Lower lobe of right lung (tissue), 2 donors: ENCODE results near the gene HOXD8. TPM values are rescaled to one million over a fixed set of nuclear protein-coding genes. Genes with fewer than 3 reads are reported as not detected.

Source experiments
- ATAC-seq, 2 donors: fragments of 200-7000 bp; cut with Tn5 transposase; one replicate each; pipeline ENCODE4 v1.9.1; 2020 to 2022; ENCODE audit warnings: mild to moderate bottlenecking in 2 of 2, moderate library complexity in 2 of 2
- DNase-seq: peaks from one replicate; pipeline ENCODE4 v3.0.0-alpha.2; 2020
- H3K27ac ChIP-seq: fragments of 200-600 bp; one replicate; pipeline ENCODE4 v1.8.0; 2022
- H3K27me3 ChIP-seq: fragments of 200-600 bp; one replicate; pipeline ENCODE4 v1.8.0; 2022; ENCODE audit warnings: low read depth
- H3K36me3 ChIP-seq: fragments of 200-600 bp; one replicate; pipeline ENCODE4 v1.8.0; 2022; ENCODE audit warnings: mild to moderate bottlenecking
- H3K4me1 ChIP-seq: fragments of 200-600 bp; one replicate; pipeline ENCODE4 v1.8.0; 2022
- H3K4me3 ChIP-seq: fragments of 200-600 bp; one replicate; pipeline ENCODE4 v1.8.0; 2022; ENCODE audit warnings: mild to moderate bottlenecking
- H3K9me3 ChIP-seq: fragments of 200-600 bp; one replicate; pipeline ENCODE4 v1.8.0; 2022
- CTCF ChIP-seq: fragments of 200-600 bp; IDR thresholded peaks from one replicate; pipeline ENCODE4 v1.8.0; 2022; ENCODE audit warnings: antibody characterized with exemption, mild to moderate bottlenecking
- intact Hi-C: fragments of 100-400 bp; cut with DNase I; formaldehyde crosslinking; loops from one replicate; pipeline ENCODE4 v1.11.0; 2022
- total RNA-seq: library from RNA; stranded (reverse); fragmentation: NEBNext Ultra II Directional; extraction: Animal tissue kit (Norgen Biotek cat#: 25700); gene quantifications from one replicate; pipeline ENCODE4 v1.2.1, GENCODE V29; 2021
- donor health status: DM: no; HTN: yes; CAD: no; lungs with severe emphysema.

HOXD8 gene
- total RNA-seq, 1 donor from 2014 or later: 2.3 TPM

DNA sequence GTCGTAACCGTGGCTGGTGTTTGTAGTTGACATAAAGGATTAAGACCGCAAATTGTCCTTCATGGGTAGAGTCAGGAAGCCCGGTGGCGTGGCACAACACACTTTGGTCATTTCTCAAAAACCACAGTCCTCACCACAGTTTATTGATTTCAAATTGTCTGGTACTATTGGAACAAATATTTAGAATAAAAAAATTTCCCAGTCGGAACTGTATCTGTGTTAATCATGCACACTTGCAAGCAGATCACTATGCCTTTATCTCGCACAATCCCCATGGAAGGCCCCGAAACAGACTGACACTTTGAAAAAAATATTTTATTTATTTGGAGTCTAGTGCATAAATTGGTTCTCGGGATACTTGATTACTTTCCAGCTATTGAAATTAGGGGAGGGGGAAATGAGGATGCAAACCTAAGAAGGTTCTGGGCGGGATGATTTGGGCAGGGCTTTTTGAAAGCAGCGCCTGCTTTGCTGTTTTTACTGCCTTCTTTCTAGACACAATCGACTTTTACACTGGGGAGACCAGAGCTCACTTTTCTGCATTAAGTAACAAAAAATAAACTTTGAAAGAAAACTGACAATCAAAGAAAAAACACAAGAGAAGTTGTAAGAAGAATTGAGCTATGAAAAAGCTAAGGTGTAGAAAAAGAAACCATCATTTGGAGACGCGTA lies 43.5 kb downstream of the HOXD8 start:
- intact Hi-C loops: no loop called here
- ATAC-seq: no peak
- H3K4me3 ChIP-seq: no peak overlapping the region

DNA sequence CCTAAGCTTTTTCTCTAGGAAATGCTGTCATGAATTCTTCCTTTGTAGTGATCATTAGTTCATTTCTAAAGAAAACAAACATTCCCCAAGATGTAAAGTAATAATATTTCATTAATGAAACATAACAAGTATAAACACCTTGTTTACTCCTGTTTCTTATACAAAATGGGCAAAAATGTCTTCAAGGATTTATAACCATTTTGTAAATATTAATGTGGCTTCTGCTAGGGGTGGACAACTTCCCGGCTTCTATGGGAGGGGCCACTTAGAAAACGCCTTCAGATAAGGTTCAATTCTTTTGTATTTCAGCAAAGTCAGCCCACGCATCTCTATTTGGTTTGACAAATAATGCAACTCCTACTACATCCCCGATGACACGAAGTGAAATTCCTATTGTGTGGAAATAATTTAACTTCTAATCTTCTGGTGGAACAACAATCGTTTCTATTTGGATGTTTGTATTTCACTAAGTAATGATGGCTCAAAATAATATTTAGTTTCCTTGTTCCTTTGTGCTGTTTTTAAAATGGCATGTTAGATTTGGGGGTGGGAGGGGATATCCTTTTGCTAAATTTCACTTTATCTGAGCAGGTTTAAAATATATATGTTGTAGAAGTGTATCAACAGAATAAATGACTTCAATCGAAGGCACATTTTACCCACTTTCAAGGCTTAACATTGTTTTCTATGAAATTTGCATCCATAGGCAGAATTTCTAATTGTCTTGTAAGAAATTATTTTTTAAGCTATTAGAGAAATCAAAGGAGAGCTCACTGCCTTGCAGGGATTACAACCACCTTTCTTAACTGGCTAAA lies 44.3 kb downstream of the HOXD8 start:
- Histone ChIP-seq H3K4me1 (peaks cover 19% of the 10 kb centered on the region), H3K36me3 (no peaks in the 10 kb centered on the region), H3K9me3 (no peaks in the 10 kb centered on the region), H3K27ac (no peak overlapping the region), H3K27me3 (peaks cover 96% of the 10 kb centered on the region), H3K4me3 (no peak overlapping the region)
- ATAC-seq (no peak), DNase-seq (no peak)
- TF ChIP-seq CTCF: no peak
- intact Hi-C loops: no loop called here

More for the DNA sequence above, 43.5 kb downstream of the HOXD8 start:
- Histone ChIP-seq H3K27me3 (peaks cover 96% of the 10 kb centered on the region), H3K9me3 (no peaks in the 10 kb centered on the region), H3K36me3 (no peaks in the 10 kb centered on the region), H3K4me1 (peaks cover 12% of the 10 kb centered on the region), H3K27ac (no peak overlapping the region)
- no peak for TF ChIP-seq CTCF
- no peak for DNase-seq

DNA sequence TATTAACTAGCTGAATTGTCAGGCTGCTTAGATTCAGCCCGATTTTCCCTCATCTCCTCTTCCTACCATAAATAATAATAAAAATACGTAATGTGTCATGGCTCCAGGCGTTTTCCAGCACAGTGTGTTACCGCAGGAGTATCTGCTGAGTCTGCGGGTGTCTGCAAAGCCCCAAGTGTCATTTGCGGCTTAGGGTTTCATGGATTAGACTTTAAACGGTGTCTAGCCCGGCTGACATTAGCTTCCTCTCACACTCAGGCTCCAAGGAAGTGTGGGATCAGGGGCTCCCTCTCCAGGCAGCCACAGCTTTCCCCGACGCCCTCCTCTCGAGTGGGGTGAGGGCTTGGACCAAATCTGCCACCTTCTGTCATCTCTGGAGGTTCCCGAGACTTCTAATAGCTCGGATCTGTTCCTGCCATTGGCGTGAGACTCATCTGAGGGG lies 44.9 kb downstream of the HOXD8 start:
- no peak for TF ChIP-seq CTCF
- Histone ChIP-seq H3K9me3 (no peaks in the 10 kb centered on the region), H3K4me3 (no peak overlapping the region), H3K27me3 (peaks cover 96% of the 10 kb centered on the region), H3K4me1 (peaks cover 23% of the 10 kb centered on the region), H3K36me3 (no peaks in the 10 kb centered on the region), H3K27ac (no peak overlapping the region)
- ATAC-seq (no peak), DNase-seq (no peak)
- intact Hi-C loops: no loop called here

DNA sequence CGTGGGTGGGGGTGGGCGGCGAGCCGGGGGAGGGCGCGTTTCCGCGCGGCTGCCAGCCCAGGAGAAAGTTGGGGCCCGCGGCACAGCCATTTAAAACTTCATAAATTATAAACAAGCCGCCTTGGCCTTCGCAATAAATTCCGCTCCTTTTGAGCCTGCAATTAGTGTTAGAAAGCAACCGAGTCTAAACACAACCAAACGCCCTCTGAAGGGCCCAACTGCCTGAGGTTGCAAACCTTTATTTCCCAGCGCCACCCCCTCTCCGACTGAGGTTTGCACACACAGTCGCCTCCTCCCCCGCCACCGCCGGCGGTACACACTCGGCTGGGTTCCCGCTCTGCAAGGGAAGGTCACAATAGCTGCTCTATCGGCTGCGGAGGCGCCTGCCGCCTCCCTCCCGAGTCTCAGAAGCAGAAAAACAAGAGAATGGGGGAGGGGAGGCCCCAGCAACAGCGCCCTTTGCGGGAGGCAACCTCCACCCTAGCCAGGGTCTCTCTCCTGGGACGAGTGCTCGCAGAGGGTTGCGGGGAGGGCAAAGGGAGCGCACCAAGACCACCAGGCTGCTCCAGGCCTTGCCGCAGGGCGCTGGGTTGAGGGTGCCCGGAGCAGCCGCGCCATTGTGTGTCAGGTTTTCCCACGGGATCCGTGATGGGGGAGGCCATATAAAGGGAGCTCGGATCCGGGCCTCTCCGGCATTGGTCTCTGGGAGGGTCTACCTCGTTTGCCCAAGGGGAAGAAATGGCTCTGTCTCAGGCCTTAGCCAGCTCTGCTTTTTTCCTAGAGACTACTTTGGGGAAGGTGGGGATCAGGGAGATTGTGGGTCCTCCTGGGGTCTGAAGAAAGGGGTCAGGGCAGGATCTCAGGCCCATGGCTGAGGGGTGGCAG lies 45.6 kb downstream of the HOXD8 start:
- H3K27me3 ChIP-seq: peaks cover 95% of the 10 kb centered on the region
- H3K4me3 ChIP-seq: no peak overlapping the region
- peaks cover 23% of the 10 kb centered on the region for H3K4me1 ChIP-seq
- intact Hi-C loops: no loop called here
- DNase-seq (no peak), ATAC-seq (no peak)
- TF ChIP-seq CTCF: no peak
- H3K9me3 ChIP-seq: no peaks in the 10 kb centered on the region
- no peak overlapping the region for H3K27ac ChIP-seq
- no peaks in the 10 kb centered on the region for H3K36me3 ChIP-seq
